Stimulated activated CD4-positive, alpha-beta T cell treated with anti-CD3 and anti-CD28 coated beads, Interleukin-4, amount 100 ng/mL, for 4 hours (primary cell): ENCODE results near the gene FSHR.

Experiments used
- DNase-seq, 2 experiments: peaks; one replicate each; pipeline ENCODE4 v3.0.0-alpha.2; 2020

Gene FSHR, protein sequence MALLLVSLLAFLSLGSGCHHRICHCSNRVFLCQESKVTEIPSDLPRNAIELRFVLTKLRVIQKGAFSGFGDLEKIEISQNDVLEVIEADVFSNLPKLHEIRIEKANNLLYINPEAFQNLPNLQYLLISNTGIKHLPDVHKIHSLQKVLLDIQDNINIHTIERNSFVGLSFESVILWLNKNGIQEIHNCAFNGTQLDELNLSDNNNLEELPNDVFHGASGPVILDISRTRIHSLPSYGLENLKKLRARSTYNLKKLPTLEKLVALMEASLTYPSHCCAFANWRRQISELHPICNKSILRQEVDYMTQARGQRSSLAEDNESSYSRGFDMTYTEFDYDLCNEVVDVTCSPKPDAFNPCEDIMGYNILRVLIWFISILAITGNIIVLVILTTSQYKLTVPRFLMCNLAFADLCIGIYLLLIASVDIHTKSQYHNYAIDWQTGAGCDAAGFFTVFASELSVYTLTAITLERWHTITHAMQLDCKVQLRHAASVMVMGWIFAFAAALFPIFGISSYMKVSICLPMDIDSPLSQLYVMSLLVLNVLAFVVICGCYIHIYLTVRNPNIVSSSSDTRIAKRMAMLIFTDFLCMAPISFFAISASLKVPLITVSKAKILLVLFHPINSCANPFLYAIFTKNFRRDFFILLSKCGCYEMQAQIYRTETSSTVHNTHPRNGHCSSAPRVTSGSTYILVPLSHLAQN

GRCh38 chr2:49154140-49154539, at the start of gene FSHR:
FSHR (minus strand) TSS chr2:49154515; CDS start chr2:49154417, 98 bp downstream.
- no peak for DNase-seq

- DNase-seq: no peak
Measured at GRCh38 chr2:49199266-49199665, 45.0 kb upstream of the FSHR start.

GRCh38 chr2:49194701-49195100, 40.4 kb upstream of the FSHR start:
- no peak for DNase-seq

GRCh38 chr2:49192036-49192435, 37.7 kb upstream of the FSHR start:
- DNase-seq: no peak

- DNase-seq: no peak
Measured at GRCh38 chr2:49189512-49190225, 35.4 kb upstream of the FSHR start.

- DNase-seq: no peak
Measured at GRCh38 chr2:49186050-49186648, 31.8 kb upstream of the FSHR start.

- no peak for DNase-seq
Measured at GRCh38 chr2:49178656-49179055, 24.3 kb upstream of the FSHR start.

DNA sequence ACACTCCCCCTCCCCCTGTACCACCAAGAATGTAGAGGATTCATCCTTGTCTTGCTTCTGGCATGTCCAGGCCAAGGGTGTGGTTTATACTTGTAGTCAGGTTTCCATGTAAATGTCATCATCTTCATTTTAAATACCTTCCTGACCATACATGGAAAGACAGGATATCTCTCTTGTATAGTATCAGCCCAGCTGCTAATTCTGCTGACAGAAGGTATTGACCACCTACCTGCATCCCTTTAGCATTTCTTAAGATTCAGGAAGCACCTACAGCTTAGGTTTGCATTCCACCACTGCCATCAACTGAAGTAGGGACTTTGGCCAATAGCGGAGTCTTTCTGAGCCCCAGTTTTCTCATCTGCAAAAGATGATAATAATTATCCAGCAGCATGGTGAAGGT, 22.9 kb upstream of the FSHR start:
- DNase-seq: no peak

- no peak for DNase-seq
Measured at GRCh38 chr2:49175831-49176230, 21.5 kb upstream of the FSHR start.

- DNase-seq: no peak
Measured at GRCh38 chr2:49174750-49175149, 20.4 kb upstream of the FSHR start.

DNA sequence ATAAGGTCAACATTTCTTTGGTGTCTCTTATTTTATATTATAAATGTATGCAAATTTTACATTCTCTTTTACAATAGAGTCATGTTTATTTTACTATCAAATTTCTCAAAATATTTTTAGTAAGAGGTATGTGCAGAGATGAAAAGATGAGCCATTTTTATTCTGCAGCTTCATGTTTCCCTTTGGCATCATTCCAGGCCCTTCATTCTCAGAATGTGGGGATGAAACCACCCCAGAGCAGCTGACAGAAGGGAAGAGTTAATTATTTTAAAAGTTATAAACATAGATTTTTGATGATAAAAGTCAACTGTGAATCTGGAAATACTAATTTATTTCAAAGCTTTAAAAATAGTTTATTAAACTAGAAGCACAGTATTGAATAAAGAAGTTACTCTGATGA, 12.8 kb upstream of the FSHR start:
- DNase-seq: no peak

DNA sequence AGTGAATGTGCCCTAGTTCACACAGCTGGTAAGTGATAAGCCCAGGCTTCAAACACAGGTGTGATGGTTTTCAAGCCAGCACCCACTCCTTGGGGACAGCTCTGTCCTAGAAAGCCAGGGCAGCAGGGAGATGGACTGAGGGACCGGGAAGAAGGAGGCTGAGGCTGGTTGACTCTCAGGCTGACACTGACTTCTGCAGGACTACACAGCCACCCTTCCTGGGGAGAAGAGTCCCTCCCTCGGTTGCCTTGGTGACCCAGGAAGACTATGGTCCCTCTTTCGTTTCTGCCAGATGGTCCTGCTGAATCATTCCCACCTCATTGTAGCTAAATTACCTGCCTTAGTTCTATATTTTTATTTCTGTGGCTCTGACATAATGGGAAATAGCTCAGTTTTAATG, 11.3 kb upstream of the FSHR start:
- DNase-seq: no peak

GRCh38 chr2:49164729-49165128, 10.4 kb upstream of the FSHR start:
- DNase-seq: no peak

- no peak for DNase-seq
Measured at GRCh38 chr2:49162151-49162550, 7.8 kb upstream of the FSHR start.

DNA sequence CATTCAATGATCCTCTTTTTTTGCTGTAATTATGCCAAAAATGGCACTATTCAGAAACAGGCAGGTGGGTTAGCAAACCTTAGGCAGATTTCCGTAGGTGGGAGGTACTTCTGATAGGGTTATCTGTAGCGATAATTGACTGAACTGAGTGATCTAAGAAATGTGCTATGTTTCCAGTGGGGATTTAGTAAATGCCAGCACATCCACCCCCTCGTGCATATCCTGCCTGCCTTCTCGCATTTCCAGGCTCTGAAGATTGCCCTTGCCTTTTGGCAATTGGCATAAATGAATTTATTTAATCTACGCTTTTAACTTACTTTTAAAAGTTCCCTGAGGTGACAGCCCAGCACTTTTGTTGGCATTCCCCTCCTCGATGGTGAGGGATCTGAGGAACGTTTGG, 576 bp upstream of the FSHR start:
- no peak for DNase-seq

GRCh38 chr2:49153252-49153651, 1.1 kb downstream of the FSHR start:
- no peak for DNase-seq

- DNase-seq: no peak
Measured at GRCh38 chr2:49152824-49153223, 1.5 kb downstream of the FSHR start.

- DNase-seq: no peak
Measured at GRCh38 chr2:49146401-49146800, 7.9 kb downstream of the FSHR start.

- DNase-seq: no peak
Measured at GRCh38 chr2:49131801-49132200, 22.5 kb downstream of the FSHR start.

- DNase-seq: no peak
Measured at GRCh38 chr2:49129034-49129433, 25.3 kb downstream of the FSHR start.

- no peak for DNase-seq
Measured at GRCh38 chr2:49123600-49123999, 30.7 kb downstream of the FSHR start.

- no peak for DNase-seq
Measured at GRCh38 chr2:49122107-49122506, 32.2 kb downstream of the FSHR start.

DNA sequence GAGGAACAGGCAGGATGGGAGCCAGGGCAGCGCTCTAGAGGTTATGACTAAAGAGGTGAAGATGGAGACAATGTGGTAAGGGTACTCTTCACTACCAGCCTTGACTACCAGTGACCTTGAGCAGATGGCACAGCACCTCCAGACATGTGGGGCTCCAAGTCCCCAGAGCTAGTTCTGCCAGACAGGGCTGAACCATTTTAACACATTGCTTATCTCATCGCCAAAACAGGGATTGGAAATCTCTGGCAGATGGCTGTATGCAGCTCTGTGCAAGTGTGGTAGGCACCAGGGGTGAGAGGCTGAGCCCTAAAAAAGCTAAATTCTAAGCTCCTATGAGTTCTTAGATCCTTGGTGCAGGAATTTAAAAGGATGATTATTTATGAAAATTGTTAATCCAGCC, 41.3 kb downstream of the FSHR start:
- no peak for DNase-seq
